Liver (tissue), 9 donors: ENCODE measurements around the gene TDRD9. TPM values are rescaled to one million over a fixed set of nuclear protein-coding genes. Genes with fewer than 3 reads are reported as not detected.

ENCODE experiments used
- DNase-seq: peaks from one replicate; pipeline ENCODE4 v3.0.0-alpha.2; 2017; ENCODE audit warnings: low spot score
- H3K27ac ChIP-seq, 2 donors: one replicate each; pipeline ENCODE4 v1.7.0; 2013; ENCODE audit warnings: inconsistent platforms in 2 of 2, low read length in 2 of 2, control low read depth in 1 of 2, low read depth in 1 of 2, mild to moderate bottlenecking in 1 of 2
- H3K27me3 ChIP-seq, 4 donors: one replicate each; pipeline versions ENCODE4 v1.6.1 to v1.7.0; 2013; ENCODE audit warnings: low read length in 3 of 4, inconsistent platforms in 1 of 4, mild to moderate bottlenecking in 1 of 4, moderate library complexity in 1 of 4; ENCODE audit not compliant: control insufficient read depth in 4 of 4, insufficient read depth in 4 of 4
- H3K36me3 ChIP-seq, 4 donors: one replicate each; pipeline versions ENCODE4 v1.6.1 to v1.7.0; 2013; ENCODE audit warnings: low read length in 3 of 4, mild to moderate bottlenecking in 3 of 4, low read depth in 1 of 4, moderate library complexity in 1 of 4; ENCODE audit not compliant: control insufficient read depth in 4 of 4, insufficient read depth in 3 of 4
- H3K4me1 ChIP-seq, 4 donors: one replicate each; pipeline versions ENCODE4 v1.6.1 to v1.7.0; 2013; ENCODE audit warnings: low read length in 3 of 4, mild to moderate bottlenecking in 3 of 4, moderate library complexity in 1 of 4; ENCODE audit not compliant: control insufficient read depth in 4 of 4, insufficient read depth in 4 of 4
- H3K4me3 ChIP-seq, 3 donors: one replicate each; pipeline versions ENCODE4 v1.6.1 to v1.7.0; 2013; ENCODE audit warnings: low read length in 3 of 3, control low read depth in 1 of 3, low read depth in 1 of 3, mild to moderate bottlenecking in 1 of 3
- H3K9ac ChIP-seq, 2 donors: one replicate each; pipeline ENCODE4 v1.7.0; 2013; ENCODE audit warnings: low read length in 2 of 2, mild to moderate bottlenecking in 2 of 2, moderate library complexity in 2 of 2, control low read depth in 1 of 2, low read depth in 1 of 2
- H3K9me3 ChIP-seq, 4 donors: one replicate each; pipeline versions ENCODE4 v1.6.1 to v1.7.0; 2013; ENCODE audit warnings: low read length in 3 of 4; ENCODE audit not compliant: control insufficient read depth in 4 of 4
- EGR1 ChIP-seq, 2 donors: IDR thresholded peaks; 2 replicates each; pipeline ENCODE4 v1.6.1; 2016 to 2018; ENCODE audit warnings: antibody characterized with exemption in 2 of 2, low read depth in 2 of 2
- FOXA1 ChIP-seq: IDR thresholded peaks from 2 replicates; pipeline ENCODE4 v1.6.1; 2016; ENCODE audit warnings: antibody characterized with exemption
- FOXA2 ChIP-seq: IDR thresholded peaks from 2 replicates; pipeline ENCODE4 v1.6.1; 2016; ENCODE audit warnings: antibody characterized with exemption
- GABPA ChIP-seq, 2 donors: IDR thresholded peaks in 1 of 2; conservative IDR thresholded peaks in 1 of 2; 2 replicates each; pipeline ENCODE4 v1.6.1; 2016; ENCODE audit warnings: antibody characterized with exemption in 2 of 2, mild to moderate bottlenecking in 1 of 2, moderate library complexity in 1 of 2
- HNF4A ChIP-seq, 2 donors: conservative IDR thresholded peaks; 2 replicates each; pipeline ENCODE4 v1.6.1; 2016; ENCODE audit warnings: antibody characterized with exemption in 2 of 2, mild to moderate bottlenecking in 2 of 2
- HNF4G ChIP-seq: IDR thresholded peaks from 2 replicates; pipeline ENCODE4 v1.6.1; 2016; ENCODE audit warnings: antibody characterized with exemption
- JUND ChIP-seq, 2 donors: IDR thresholded peaks; 2 replicates each; pipeline ENCODE4 v1.6.1; 2016; ENCODE audit warnings: antibody characterized with exemption in 2 of 2
- NR2F2 ChIP-seq: IDR thresholded peaks from 2 replicates; pipeline ENCODE4 v1.6.1; 2016; ENCODE audit warnings: antibody characterized with exemption
- RAD21 ChIP-seq, 2 donors: IDR thresholded peaks; 2 replicates each; pipeline ENCODE4 v1.6.1; 2016; ENCODE audit warnings: antibody characterized with exemption in 2 of 2, mild to moderate bottlenecking in 2 of 2
- RXRA ChIP-seq, 2 donors: IDR thresholded peaks; 2 replicates each; pipeline ENCODE4 v1.6.1; 2017 to 2018; ENCODE audit warnings: antibody characterized with exemption in 2 of 2, mild to moderate bottlenecking in 1 of 2
- SP1 ChIP-seq: IDR thresholded peaks from 2 replicates; pipeline ENCODE4 v1.6.1; 2018; ENCODE audit warnings: antibody characterized with exemption, mild to moderate bottlenecking
- TAF1 ChIP-seq: conservative IDR thresholded peaks from 2 replicates; pipeline ENCODE4 v1.6.1; 2016; ENCODE audit warnings: antibody characterized with exemption, mild to moderate bottlenecking
- YY1 ChIP-seq: IDR thresholded peaks from 2 replicates; pipeline ENCODE4 v1.6.1; 2016; ENCODE audit warnings: antibody characterized with exemption, mild to moderate bottlenecking
- WGBS: extraction: QIAGEN DNeasy Blood & Tissue Kit; methylation state at CpG from one replicate; pipeline ENCODE4 v1.1.7; 2013; 5-methylcytosine and 5-hydroxymethylcytosine counted together
- polyA plus RNA-seq, 2 donors: library from polyadenylated mRNA; stranded (reverse) in 1 of 2; unstranded in 1 of 2; fragments of 200-250 nt in 1 of 2; fragments of >200 nt in 1 of 2; fragmentation: Nextera tagmentation in 1 of 2; extraction: Ambion mirVana in 1 of 2; gene quantifications; one replicate each; pipeline versions ENCODE4 v1.2.1 to v1.2.3, GENCODE V29; 2013 to 2015
- total RNA-seq, 2 donors: library from RNA; depleted of rRNA; stranded (reverse); fragments of >200 nt; gene quantifications; one replicate each; pipeline ENCODE4 v1.2.3, GENCODE V29; 2014
- TF ChIP-seq, protein P1 (sequence below): IDR thresholded peaks from 2 replicates; pipeline ENCODE4 v1.6.1; 2016; ENCODE audit warnings: antibody characterized with exemption, mild to moderate bottlenecking
- TF ChIP-seq, protein P2 (sequence below): IDR thresholded peaks from 2 replicates; pipeline ENCODE4 v1.6.1; 2016; ENCODE audit warnings: antibody characterized with exemption
- TF ChIP-seq, protein P3 (sequence below): IDR thresholded peaks from 2 replicates; pipeline ENCODE4 v1.6.1; 2016; ENCODE audit warnings: antibody characterized with exemption
- TF ChIP-seq, protein P4 (sequence below): IDR thresholded peaks from 2 replicates; pipeline ENCODE4 v1.6.1; 2016; ENCODE audit warnings: antibody characterized with exemption
- TF ChIP-seq, protein P5 (sequence below): fragments of 150-350 bp; IDR thresholded peaks from 2 replicates; pipeline ENCODE4 v1.5.1; 2017; ENCODE audit warnings: improper control_type of control experiment, low read depth, low read length; ENCODE audit not compliant: missing input control
- donor health status: healthy.
- donor health status: healthy.
- donor health status: healthy.
- donor health status: healthy.
- donor health status: healthy.

The TDRD9 gene
- total and polyA plus RNA-seq, 4 donors, result 0.12 to 1.0 (median 0.46) TPM

DNA sequence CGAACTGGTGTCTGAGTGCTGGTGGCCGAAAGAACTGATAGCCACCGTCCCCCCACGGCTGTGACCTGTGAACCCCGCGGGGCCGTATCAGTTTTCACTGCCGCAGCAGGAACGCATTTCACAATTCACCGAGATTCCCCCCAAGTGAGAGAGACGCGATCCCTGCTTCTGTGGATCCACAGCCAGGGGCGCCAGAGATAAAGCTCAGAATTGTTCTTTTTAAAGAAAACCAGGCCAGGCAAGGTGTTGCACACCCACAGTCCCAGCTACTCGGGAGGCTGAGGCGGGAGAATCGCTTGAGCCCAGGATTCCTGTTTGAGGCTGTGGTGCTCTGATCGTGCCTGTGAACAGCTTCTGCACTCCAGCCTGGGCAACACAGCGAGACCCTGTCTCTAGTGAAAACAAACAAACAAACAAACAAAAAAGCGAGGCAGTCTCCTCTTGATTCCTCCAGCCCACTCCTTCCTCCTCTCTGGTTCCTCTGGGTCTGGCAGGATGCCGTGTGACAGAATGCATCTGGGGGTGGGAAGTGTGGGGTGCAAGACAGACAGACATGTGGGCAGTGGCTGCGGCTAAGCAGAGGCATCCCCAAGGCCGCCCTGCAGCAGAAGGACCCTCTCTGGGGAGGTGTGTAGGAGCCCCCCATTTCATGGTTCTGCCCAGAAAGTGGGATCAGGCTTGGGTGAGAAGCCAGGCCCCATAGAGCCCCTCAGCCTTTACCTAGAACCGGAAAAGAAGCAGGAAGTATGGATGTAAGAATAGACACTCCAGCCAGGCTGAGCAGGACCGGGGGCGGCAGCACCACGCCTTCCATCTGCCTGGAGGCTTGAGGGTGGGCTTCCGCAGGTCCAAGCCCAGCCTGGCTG is 41.7 kb upstream of the TDRD9 start:
- 59% methylated on average over 27 of the region's 27 CpGs for WGBS
- no peak overlapping the region for H3K9ac ChIP-seq
- DNase-seq, result no peak
- no peak overlapping the region for H3K27ac ChIP-seq
- no peaks in the 10 kb centered on the region for H3K27me3 ChIP-seq
- TF ChIP-seq HNF4A (conservative IDR thresholded peaks at IDR 0.05) (peak in 1 of 2 donors; percentile 18), FOXA2 (no peak), YY1 (no peak), FOXA1 (no peak), SP1 (peak; percentile 38), HNF4G (no peak), EGR1 (IDR thresholded peaks at IDR 0.05; ENCODE audit: low read depth in 2 of 2) (no peak), RAD21 (IDR thresholded peaks at IDR 0.05) (peak; percentile 55 to 65), GABPA (IDR thresholded peaks at IDR 0.05 in 1 of 2, conservative IDR thresholded peaks at IDR 0.05 in 1 of 2) (no peak), RXRA (IDR thresholded peaks at IDR 0.05) (peak; percentile 35 to 45), TAF1 (no peak), JUND (IDR thresholded peaks at IDR 0.05) (no peak), NR2F2 (peak; percentile 24)
- TF ChIP-seq, protein P1, sequence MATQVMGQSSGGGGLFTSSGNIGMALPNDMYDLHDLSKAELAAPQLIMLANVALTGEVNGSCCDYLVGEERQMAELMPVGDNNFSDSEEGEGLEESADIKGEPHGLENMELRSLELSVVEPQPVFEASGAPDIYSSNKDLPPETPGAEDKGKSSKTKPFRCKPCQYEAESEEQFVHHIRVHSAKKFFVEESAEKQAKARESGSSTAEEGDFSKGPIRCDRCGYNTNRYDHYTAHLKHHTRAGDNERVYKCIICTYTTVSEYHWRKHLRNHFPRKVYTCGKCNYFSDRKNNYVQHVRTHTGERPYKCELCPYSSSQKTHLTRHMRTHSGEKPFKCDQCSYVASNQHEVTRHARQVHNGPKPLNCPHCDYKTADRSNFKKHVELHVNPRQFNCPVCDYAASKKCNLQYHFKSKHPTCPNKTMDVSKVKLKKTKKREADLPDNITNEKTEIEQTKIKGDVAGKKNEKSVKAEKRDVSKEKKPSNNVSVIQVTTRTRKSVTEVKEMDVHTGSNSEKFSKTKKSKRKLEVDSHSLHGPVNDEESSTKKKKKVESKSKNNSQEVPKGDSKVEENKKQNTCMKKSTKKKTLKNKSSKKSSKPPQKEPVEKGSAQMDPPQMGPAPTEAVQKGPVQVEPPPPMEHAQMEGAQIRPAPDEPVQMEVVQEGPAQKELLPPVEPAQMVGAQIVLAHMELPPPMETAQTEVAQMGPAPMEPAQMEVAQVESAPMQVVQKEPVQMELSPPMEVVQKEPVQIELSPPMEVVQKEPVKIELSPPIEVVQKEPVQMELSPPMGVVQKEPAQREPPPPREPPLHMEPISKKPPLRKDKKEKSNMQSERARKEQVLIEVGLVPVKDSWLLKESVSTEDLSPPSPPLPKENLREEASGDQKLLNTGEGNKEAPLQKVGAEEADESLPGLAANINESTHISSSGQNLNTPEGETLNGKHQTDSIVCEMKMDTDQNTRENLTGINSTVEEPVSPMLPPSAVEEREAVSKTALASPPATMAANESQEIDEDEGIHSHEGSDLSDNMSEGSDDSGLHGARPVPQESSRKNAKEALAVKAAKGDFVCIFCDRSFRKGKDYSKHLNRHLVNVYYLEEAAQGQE, result no peak
- TF ChIP-seq, protein P2, sequence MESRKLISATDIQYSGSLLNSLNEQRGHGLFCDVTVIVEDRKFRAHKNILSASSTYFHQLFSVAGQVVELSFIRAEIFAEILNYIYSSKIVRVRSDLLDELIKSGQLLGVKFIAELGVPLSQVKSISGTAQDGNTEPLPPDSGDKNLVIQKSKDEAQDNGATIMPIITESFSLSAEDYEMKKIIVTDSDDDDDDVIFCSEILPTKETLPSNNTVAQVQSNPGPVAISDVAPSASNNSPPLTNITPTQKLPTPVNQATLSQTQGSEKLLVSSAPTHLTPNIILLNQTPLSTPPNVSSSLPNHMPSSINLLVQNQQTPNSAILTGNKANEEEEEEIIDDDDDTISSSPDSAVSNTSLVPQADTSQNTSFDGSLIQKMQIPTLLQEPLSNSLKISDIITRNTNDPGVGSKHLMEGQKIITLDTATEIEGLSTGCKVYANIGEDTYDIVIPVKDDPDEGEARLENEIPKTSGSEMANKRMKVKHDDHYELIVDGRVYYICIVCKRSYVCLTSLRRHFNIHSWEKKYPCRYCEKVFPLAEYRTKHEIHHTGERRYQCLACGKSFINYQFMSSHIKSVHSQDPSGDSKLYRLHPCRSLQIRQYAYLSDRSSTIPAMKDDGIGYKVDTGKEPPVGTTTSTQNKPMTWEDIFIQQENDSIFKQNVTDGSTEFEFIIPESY, result no peak
- TF ChIP-seq, protein P3, sequence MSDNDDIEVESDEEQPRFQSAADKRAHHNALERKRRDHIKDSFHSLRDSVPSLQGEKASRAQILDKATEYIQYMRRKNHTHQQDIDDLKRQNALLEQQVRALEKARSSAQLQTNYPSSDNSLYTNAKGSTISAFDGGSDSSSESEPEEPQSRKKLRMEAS, result no peak
- TF ChIP-seq, protein P4, sequence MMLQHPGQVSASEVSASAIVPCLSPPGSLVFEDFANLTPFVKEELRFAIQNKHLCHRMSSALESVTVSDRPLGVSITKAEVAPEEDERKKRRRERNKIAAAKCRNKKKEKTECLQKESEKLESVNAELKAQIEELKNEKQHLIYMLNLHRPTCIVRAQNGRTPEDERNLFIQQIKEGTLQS, result no peak
- TF ChIP-seq, protein P5, sequence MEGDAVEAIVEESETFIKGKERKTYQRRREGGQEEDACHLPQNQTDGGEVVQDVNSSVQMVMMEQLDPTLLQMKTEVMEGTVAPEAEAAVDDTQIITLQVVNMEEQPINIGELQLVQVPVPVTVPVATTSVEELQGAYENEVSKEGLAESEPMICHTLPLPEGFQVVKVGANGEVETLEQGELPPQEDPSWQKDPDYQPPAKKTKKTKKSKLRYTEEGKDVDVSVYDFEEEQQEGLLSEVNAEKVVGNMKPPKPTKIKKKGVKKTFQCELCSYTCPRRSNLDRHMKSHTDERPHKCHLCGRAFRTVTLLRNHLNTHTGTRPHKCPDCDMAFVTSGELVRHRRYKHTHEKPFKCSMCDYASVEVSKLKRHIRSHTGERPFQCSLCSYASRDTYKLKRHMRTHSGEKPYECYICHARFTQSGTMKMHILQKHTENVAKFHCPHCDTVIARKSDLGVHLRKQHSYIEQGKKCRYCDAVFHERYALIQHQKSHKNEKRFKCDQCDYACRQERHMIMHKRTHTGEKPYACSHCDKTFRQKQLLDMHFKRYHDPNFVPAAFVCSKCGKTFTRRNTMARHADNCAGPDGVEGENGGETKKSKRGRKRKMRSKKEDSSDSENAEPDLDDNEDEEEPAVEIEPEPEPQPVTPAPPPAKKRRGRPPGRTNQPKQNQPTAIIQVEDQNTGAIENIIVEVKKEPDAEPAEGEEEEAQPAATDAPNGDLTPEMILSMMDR, result peak; percentile 37
- H3K36me3 ChIP-seq, result no peaks in the 10 kb centered on the region
- H3K4me1 ChIP-seq, result peaks cover 32 to 54% (median 48%) of the 10 kb centered on the region in 4 donors
- H3K4me3 ChIP-seq, result no peak overlapping the region
- H3K9me3 ChIP-seq, result no peaks in the 10 kb centered on the region
